ENCODE measurements around the gene BSG.
A peak's percentile ranks its signal among the peaks of the same experiment; 100 is the strongest.

BSG gene

DNA sequence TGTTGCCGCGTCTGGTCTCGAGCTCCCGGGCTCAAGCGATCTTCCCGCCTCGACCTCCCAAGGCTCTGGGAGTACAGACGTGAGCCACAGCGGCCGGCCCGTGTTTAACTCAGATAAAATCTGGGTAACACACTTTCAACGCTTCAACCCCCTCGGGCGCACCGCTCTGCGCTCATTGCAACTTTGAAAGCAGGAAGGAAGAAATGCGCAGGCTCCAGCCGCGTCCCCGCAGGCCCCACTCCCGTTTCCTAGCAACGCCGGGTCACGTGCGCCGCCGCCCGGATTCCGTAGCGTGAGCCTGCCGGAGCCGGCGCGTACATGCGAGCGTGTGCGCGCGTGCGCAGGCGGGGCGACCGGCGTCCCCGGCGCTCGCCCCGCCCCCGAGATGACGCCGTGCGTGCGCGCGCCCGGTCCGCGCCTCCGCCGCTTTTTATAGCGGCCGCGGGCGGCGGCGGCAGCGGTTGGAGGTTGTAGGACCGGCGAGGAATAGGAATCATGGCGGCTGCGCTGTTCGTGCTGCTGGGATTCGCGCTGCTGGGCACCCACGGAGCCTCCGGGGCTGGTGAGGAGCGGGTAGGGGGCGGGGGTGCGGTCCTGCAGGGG, at the start of gene BSG:
Gene BSG (plus strand): TSS at position 457 of the 603 bp plus-strand sequence. CDS start 39 bp downstream, at position 496.
- DNase-seq (ENCODE audit: low read depth in 2 of 2): peak; percentile 98 to 99

- no peak for DNase-seq (ENCODE audit: low read depth in 2 of 2)
These were observed 49.7 kb upstream of the BSG start for GRCh38 chr19:522726-523125.

DNA sequence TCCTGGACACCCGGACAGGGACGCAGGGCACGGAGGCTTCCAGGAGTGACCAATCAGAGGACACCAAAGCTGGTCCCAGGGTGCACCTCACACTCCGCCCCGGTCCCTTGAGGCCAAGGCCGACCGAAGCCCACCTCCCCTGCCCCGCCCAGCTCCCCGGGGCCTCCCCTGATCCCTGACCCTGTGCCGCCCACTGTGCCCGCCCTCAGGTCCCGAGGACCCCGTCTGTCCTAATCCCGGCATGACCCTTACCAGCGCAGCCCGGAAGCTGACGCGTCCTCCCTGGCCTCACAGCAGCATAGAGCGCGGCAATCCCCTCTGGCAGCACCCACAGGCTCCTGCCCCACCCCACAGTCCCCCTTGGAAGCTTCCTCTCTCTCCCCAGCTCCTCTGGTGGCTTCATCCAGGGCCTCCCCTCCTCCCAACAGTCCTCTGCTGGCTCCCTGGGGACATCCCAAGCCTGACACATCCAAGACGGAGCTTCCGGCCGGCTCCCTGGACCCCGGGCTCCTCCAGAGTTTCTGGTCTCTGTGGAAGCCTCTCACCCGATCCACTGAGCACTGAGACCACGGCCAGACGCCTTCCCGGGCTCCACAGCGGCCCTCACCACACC, 48.2 kb upstream of the BSG start:
- no peak for DNase-seq (ENCODE audit: low read depth in 2 of 2)

- no peak for DNase-seq (ENCODE audit: low read depth in 2 of 2)
These were observed 47.4 kb upstream of the BSG start for GRCh38 chr19:525029-525428.

DNA sequence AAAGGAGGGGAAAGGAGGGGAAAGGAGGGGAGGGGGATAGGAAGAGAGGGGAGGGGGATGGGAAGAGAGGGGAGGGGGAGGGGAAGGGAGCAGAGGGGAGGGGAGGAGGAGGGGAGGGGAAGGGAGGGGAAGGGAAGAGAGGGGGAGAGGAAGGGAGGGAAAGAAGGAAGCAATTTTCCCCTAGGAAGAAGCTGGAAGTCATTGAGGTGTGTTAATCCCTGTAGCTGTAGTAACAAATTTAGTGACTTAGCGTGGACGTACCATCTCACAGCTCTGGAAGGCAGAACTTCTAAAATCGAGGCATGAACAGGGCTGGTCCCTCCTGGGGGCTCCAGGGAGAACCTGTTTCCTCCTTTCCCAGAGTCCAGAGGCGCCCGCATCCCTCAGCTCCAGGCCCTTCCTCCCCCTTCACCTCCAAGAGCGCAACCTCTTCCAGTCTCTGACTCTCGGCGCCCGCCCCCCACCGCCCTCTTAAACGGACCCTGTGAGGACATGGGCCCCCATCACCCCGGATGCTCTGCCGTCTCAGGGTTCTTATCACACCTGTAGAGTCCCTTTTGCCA, 46.5 kb upstream of the BSG start:
- no peak for DNase-seq (ENCODE audit: low read depth in 2 of 2)

- DNase-seq (ENCODE audit: low read depth in 2 of 2): no peak
These were observed 42.0 kb upstream of the BSG start for GRCh38 chr19:530134-531008.

- DNase-seq (ENCODE audit: low read depth in 2 of 2): peak; percentile 80 to 82
These were observed 41.2 kb upstream of the BSG start for GRCh38 chr19:531009-531752.

- DNase-seq (ENCODE audit: low read depth in 2 of 2): no peak
These were observed 40.4 kb upstream of the BSG start, which contains the start of gene CDC34 for GRCh38 chr19:531753-532560. Gene CDC34, plus strand, starts transcription at chr19:531760. Its CDS starts 172 bp downstream, at chr19:531932.

DNA sequence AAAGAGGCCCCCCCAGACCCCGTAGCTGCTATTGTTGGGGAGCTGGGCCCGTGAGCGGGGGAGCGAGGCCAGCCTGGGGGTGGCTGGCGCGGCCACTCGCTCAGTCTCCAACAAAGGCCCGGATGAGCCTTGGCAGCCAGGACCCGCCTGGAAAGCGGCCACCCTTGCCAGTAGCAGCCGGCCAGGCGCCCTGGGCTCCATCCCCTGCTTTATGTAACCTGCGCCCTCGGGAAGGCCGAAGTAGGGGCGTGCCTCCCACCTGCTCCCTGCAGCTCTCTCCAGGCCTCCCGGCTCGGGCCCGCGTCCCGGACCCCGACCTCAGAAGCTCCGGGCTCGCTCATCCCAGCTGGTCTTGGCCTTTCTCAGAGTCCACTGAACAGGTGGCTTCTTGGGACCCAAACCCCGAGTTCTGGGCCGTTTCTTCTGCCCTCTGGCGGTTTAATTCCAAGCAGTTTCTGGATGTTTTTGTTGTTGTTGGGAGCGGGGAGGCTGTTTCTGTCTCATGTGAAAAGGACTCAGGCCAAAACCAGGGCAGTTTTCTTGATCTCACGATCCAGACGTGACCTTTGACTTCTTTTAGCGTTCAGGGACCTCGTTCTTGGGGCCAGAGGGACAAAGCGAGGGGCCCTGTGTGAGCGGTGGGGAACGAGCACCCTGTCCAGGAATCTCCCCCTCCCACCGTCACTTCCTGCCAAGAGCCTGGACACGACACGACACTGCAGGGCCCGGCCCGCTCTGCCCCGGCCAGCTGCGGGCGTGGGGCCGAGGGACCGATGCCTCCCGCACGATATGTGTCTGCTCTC, 39.6 kb upstream of the BSG start:
- no peak for DNase-seq (ENCODE audit: low read depth in 2 of 2)

DNA sequence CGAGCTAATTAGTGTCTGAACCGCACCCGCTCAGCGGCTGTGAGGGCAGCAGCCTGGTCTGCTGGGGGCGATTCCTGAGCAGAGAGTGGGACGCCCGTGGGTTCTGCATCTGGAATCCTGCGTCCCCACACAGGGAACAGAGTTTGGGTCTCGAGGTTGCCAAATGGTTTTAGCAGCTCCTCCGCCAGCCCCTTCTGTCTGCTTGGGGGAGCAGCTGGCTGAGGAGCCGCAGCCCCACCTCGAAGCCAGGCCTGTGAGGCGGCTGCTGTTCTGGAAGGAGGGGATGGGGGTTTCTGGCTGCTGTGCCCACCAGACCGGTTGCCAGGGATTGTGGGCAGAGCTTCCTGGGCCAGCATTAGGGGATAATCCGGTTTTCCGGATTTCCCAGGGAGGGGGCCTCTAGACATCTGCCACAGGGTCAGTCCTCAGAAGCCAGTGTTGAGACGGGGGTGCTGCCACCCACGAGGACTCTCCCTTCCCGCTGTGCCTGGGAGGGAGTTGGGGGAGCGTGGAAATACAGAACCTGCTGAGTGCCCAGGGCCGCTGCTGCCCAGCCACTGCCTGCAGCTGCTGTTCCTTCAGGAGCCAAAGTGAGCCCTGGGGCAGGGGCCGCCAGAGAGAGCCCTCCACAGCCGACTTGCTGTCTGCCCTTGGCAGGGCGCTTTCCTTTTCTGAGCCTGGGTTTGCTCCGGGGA, 38.9 kb upstream of the BSG start:
- DNase-seq (ENCODE audit: low read depth in 2 of 2): no peak

- no peak for DNase-seq (ENCODE audit: low read depth in 2 of 2)
These were observed 38.3 kb upstream of the BSG start for GRCh38 chr19:534088-534487.

- no peak for DNase-seq (ENCODE audit: low read depth in 2 of 2)
These were observed 37.2 kb upstream of the BSG start for GRCh38 chr19:535017-535835.

GRCh38 chr19:536031-536880, 36.1 kb upstream of the BSG start:
- no peak for DNase-seq (ENCODE audit: low read depth in 2 of 2)

DNA sequence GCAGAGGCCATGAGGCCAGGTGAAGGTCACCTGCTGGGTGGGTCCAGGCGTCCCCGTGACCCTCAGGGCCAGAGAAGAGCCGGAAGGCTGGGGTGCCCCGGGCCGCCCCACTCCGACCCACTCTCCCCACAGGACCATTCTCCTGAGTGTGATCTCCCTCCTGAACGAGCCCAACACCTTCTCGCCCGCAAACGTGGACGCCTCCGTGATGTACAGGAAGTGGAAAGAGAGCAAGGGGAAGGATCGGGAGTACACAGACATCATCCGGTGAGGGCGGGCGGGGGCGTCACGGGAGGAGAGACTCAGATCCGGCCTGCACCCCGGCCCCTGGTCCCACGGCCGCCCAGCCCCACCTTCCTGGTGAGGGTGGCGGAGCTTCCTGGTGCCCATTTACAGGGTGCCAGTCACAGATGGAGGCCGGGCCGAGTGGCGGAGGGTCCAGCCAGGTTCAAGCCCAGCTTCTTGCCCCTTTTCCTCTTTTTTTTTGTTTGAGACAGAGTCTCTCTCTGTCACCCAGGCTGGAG, 35.5 kb upstream of the BSG start:
- DNase-seq (ENCODE audit: low read depth in 2 of 2): no peak

DNA sequence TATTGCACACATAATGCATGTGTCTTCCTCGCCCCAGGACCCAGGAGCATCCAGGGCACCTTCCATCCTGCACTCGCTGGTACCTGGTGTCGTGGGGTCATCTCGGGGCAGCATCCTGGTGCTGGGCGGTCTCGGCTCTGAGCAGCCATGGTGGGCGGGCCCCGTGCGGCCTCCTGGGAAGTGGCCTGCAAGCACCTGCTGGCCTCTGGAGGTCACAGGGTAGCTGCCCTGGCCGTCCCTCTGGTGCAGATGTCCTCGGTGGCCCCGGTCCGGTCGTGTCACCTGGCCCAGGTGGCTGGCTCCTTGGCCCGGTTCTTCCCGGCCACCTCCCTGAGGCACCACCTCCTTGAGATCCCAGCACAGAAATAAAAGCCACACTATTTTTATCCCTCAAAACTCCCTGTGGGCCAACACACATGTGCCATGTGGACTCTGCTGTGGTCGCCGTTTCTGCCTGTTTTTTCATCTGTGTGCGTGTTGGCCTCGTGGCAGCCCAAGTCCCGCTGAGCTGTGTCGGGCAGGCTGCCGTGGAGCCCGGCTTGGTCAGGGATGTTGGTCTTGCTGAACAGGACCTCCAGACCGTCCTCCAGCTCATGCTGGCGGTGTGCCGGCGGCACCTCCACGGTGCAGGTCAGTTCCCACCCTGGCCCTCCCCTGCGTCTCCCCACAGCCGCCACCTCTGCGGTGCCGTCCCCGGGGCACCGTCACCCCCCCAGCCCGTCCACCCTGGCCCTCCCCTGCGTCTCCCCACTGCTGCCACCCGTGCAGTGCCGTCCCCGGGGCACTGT, 33.6 kb upstream of the BSG start:
- no peak for DNase-seq (ENCODE audit: low read depth in 2 of 2)

GRCh38 chr19:539429-540030, 32.9 kb upstream of the BSG start:
- no peak for DNase-seq (ENCODE audit: low read depth in 2 of 2)

Data from stimulated activated CD8-positive, alpha-beta memory T cell treated with anti-CD3 and anti-CD28 coated beads, Interleukin-2, amount 100 ng/mL, for 48 hours (primary cell).